ENCODE results near the gene NEK7.
"Not testable (repeated sequence)": the region's sequence is repeated elsewhere in the genome, so short reads cannot be mapped to it uniquely, and the experiment has no call there.

NEK7 gene

DNA sequence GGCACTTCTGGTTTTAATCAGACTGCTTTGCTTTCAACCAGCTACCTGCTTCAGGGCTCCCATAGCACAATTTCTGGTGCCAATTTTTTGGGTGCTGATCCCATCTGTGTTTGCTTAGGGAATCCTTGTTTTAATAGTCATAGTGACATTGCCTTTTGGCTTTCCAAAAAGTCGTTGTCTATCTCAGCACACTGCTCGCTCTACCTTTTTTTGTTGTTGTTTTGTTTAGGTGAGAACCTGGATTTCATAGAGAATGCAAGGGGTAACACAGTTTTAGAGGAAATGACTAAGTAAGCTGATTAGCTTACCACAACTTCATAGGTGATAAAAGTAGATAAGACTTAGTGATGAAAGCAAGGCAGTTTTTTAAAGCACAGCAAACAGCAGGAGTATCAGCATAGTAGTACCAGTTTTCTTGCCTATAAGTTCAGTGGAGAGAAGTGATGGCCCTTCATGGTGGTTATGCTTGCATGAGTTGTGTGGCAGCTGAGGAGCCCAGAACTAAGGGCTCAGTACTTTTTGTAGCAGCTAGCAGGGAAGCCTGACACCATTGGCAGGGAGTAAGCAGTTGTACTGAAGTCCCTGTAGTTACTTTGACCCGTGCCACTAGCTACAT is 31.3 kb downstream of the NEK7 start:
- no peak overlapping the region for H3K4me3 ChIP-seq (ENCODE audit: low read depth, low read length)
- TF ChIP-seq CTCF (IDR thresholded peaks at IDR 0.05; ENCODE audit: low read depth, low read length) = no peak
- no peak for DNase-seq (ENCODE audit: low read depth, low spot score)
- in situ Hi-C loops (cut with HindIII; ENCODE audit: low sequenced_read_pairs) = no loop called here

- DNase-seq (ENCODE audit: low read depth, low spot score) = no peak
- no peak for TF ChIP-seq CTCF (IDR thresholded peaks at IDR 0.05; ENCODE audit: low read depth, low read length)
- in situ Hi-C loops (cut with HindIII; ENCODE audit: low sequenced_read_pairs) = no loop called here
- no peak overlapping the region for H3K4me3 ChIP-seq (ENCODE audit: low read depth, low read length)
Measured at GRCh38 chr1:198191117-198191516, 34.3 kb downstream of the NEK7 start.

- H3K4me3 ChIP-seq (ENCODE audit: low read depth, low read length); in situ Hi-C loops (cut with HindIII; ENCODE audit: low sequenced_read_pairs); DNase-seq (ENCODE audit: low read depth, low spot score): not testable (repeated sequence)
Measured at GRCh38 chr1:198193871-198194270, 37.1 kb downstream of the NEK7 start.

GRCh38 chr1:198196630-198197029 is 39.8 kb downstream of the NEK7 start:
- in situ Hi-C loops (cut with HindIII; ENCODE audit: low sequenced_read_pairs) = no loop called here
- no peak overlapping the region for H3K4me3 ChIP-seq (ENCODE audit: low read depth, low read length)
- TF ChIP-seq CTCF (IDR thresholded peaks at IDR 0.05; ENCODE audit: low read depth, low read length) = no peak
- DNase-seq (ENCODE audit: low read depth, low spot score) = no peak

GRCh38 chr1:198197285-198197684 is 40.5 kb downstream of the NEK7 start:
- in situ Hi-C loops (cut with HindIII; ENCODE audit: low sequenced_read_pairs) = no loop called here
- TF ChIP-seq CTCF (IDR thresholded peaks at IDR 0.05; ENCODE audit: low read depth, low read length) = no peak
- no peak overlapping the region for H3K4me3 ChIP-seq (ENCODE audit: low read depth, low read length)
- DNase-seq (ENCODE audit: low read depth, low spot score) = no peak

GRCh38 chr1:198199105-198199504 is 42.3 kb downstream of the NEK7 start:
- TF ChIP-seq CTCF (IDR thresholded peaks at IDR 0.05; ENCODE audit: low read depth, low read length) = no peak
- no peak for DNase-seq (ENCODE audit: low read depth, low spot score)
- H3K4me3 ChIP-seq (ENCODE audit: low read depth, low read length) = no peak overlapping the region
- in situ Hi-C loops (cut with HindIII; ENCODE audit: low sequenced_read_pairs) = no loop called here

DNA sequence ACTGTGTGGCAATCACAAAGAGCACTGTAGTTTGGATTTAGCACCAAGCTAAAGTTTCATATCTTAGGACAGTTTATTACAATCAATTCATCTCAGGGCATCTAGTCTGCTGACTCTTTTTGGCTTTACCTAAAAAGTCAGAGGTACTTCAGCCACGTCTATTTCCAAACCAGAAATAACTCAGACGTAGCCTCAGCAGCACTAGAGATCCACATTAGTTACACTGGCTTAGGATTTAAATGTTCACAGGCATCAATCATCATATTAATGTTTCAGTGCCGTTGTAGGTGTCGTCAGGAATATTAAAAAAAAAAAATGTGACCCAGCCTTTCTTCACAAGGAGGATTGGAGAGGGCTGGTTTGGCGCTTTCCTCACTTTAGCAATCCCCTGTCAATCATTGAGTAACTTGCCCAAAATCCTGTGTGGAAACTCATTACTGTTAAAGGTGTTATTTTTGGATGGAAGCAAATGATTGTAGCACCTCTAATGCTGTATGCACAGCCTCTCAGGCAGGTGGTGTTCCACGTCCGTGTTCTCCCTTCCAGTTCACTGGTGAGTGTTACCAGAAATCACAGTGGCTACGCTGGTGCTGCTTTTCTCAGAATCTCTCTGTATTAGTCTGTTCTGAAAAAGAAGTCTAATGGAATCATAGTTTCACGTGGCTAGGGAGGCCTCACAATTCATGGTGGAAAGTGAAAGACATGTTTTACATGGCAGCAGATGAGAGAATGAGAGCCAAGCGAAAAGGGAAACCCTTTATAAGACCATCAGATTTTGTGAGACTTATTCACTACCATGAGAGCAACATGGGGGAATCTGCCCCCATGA is 45.4 kb downstream of the NEK7 start:
- H3K4me3 ChIP-seq (ENCODE audit: low read depth, low read length) = no peak overlapping the region

More for the DNA sequence above, 45.4 kb downstream of the NEK7 start:
- in situ Hi-C loops (cut with HindIII; ENCODE audit: low sequenced_read_pairs) = no loop called here
- DNase-seq (ENCODE audit: low read depth, low spot score) = no peak
- no peak for TF ChIP-seq CTCF (IDR thresholded peaks at IDR 0.05; ENCODE audit: low read depth, low read length)

All from astrocyte of the spinal cord (primary cell).